GM12891 (cell line): ENCODE data around the gene ARPP21.

ENCODE experiments used
- PAX5 ChIP-seq: IDR thresholded peaks from 2 replicates; pipeline ENCODE4 v1.6.1; 2011; ENCODE audit warnings: low read length, moderate library complexity, mild to moderate bottlenecking; ENCODE audit not compliant: insufficient read depth, severe bottlenecking
- POLR2A ChIP-seq: IDR thresholded peaks from 2 replicates; pipeline ENCODE4 v1.6.1; 2011; ENCODE audit warnings: low read depth, low read length, control low read depth
- POLR2AphosphoS5 ChIP-seq: IDR thresholded peaks from 2 replicates; pipeline ENCODE4 v1.6.1; 2011; ENCODE audit warnings: low read depth, low read length, control low read depth
- POU2F2 ChIP-seq: IDR thresholded peaks from 2 replicates; pipeline ENCODE4 v1.6.1; 2011; ENCODE audit warnings: low read depth, mild to moderate bottlenecking, control low read depth, low read length, moderate library complexity
- SPI1 ChIP-seq: IDR thresholded peaks from 2 replicates; pipeline ENCODE4 v1.6.1; 2011; ENCODE audit warnings: low read depth, low read length, control low read depth
- TAF1 ChIP-seq: IDR thresholded peaks from 2 replicates; pipeline ENCODE4 v1.6.1; 2011; ENCODE audit warnings: low read depth, low read length, control low read depth

GRCh38 chr3:35733864-35734263, 94.5 kb downstream of the ARPP21 start:
- TF ChIP-seq POLR2AphosphoS5 (no peak), POLR2A (no peak), TAF1 (no peak), PAX5 (no peak), POU2F2 (no peak), SPI1 (no peak)
